Omental fat pad (tissue), 4 donors: ENCODE measurements around the gene PCSK9. TPM values are rescaled to one million over a fixed set of nuclear protein-coding genes. Genes with fewer than 3 reads are reported as not detected.

Experiments used
- ATAC-seq: fragments of 150-250 bp; one replicate; pipeline ENCODE4 v1.9.1; 2016; ENCODE audit warnings: mild to moderate bottlenecking, moderate library complexity; ENCODE audit not compliant: low FRiP score
- DNase-seq: peaks from one replicate; pipeline ENCODE4 v3.0.0-alpha.2; 2019; ENCODE audit warnings: low spot score
- total RNA-seq, 4 donors: library from RNA; depleted of rRNA; stranded (reverse); fragments of >200 nt; gene quantifications; one replicate each; pipeline ENCODE4 v1.1.0, GENCODE V29; 2016
- TF ChIP-seq, protein P1 (sequence below), 3 donors: fragments of 450-650 bp; IDR thresholded peaks; one replicate each; pipeline ENCODE4 v1.5.1; 2016 to 2017; ENCODE audit warnings: antibody characterized with exemption in 3 of 3, mild to moderate bottlenecking in 3 of 3, moderate library complexity in 2 of 3

Gene PCSK9
- total RNA-seq, 4 donors from 2014 or later, result 0.56 to 0.95 (median 0.80) TPM

DNA sequence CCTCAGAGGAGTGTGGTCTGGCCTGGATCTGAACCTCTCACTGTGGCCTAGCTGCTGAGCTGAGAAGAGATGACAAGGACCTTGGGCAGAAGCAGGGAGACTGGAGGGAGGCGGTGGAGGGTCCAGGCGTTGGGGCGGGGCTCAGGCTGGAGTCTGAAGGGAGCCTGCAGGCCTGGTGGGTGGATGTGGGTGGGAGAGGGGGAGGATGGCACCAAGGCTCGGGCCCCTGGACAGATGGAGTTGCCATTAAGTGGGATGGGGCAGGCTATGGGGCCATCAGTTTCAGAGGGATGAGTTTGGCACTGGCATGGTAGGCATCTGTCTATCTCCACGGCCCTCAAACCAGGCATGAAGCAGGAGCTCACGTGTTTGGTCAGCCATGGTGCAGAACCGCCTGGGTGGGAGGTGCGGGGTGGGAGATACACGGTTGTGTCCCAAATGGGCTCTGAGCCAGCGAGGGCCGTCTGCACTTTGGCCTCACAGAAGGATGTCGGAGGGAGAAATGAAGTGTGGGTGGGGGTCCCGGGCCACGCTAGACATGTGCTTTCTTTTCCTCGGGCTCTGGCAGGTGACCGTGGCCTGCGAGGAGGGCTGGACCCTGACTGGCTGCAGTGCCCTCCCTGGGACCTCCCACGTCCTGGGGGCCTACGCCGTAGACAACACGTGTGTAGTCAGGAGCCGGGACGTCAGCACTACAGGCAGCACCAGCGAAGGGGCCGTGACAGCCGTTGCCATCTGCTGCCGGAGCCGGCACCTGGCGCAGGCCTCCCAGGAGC lies 23.6 kb downstream of the PCSK9 start:
- no peak for ATAC-seq
- TF ChIP-seq, protein P1, sequence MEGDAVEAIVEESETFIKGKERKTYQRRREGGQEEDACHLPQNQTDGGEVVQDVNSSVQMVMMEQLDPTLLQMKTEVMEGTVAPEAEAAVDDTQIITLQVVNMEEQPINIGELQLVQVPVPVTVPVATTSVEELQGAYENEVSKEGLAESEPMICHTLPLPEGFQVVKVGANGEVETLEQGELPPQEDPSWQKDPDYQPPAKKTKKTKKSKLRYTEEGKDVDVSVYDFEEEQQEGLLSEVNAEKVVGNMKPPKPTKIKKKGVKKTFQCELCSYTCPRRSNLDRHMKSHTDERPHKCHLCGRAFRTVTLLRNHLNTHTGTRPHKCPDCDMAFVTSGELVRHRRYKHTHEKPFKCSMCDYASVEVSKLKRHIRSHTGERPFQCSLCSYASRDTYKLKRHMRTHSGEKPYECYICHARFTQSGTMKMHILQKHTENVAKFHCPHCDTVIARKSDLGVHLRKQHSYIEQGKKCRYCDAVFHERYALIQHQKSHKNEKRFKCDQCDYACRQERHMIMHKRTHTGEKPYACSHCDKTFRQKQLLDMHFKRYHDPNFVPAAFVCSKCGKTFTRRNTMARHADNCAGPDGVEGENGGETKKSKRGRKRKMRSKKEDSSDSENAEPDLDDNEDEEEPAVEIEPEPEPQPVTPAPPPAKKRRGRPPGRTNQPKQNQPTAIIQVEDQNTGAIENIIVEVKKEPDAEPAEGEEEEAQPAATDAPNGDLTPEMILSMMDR (IDR thresholded peaks at IDR 0.05), result no peak
- DNase-seq, result no peak

DNA sequence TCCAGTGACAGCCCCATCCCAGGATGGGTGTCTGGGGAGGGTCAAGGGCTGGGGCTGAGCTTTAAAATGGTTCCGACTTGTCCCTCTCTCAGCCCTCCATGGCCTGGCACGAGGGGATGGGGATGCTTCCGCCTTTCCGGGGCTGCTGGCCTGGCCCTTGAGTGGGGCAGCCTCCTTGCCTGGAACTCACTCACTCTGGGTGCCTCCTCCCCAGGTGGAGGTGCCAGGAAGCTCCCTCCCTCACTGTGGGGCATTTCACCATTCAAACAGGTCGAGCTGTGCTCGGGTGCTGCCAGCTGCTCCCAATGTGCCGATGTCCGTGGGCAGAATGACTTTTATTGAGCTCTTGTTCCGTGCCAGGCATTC lies 24.2 kb downstream of the PCSK9 start:
- DNase-seq (no peak), ATAC-seq (no peak)
- TF ChIP-seq, protein P1 (IDR thresholded peaks at IDR 0.05), result no peak

DNA sequence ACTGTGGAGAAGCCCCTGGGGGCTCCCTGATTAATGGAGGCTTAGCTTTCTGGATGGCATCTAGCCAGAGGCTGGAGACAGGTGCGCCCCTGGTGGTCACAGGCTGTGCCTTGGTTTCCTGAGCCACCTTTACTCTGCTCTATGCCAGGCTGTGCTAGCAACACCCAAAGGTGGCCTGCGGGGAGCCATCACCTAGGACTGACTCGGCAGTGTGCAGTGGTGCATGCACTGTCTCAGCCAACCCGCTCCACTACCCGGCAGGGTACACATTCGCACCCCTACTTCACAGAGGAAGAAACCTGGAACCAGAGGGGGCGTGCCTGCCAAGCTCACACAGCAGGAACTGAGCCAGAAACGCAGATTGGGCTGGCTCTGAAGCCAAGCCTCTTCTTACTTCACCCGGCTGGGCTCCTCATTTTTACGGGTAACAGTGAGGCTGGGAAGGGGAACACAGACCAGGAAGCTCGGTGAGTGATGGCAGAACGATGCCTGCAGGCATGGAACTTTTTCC lies 24.8 kb downstream of the PCSK9 start:
- DNase-seq (no peak), ATAC-seq (no peak)
- TF ChIP-seq, protein P1 (IDR thresholded peaks at IDR 0.05), result no peak

DNA sequence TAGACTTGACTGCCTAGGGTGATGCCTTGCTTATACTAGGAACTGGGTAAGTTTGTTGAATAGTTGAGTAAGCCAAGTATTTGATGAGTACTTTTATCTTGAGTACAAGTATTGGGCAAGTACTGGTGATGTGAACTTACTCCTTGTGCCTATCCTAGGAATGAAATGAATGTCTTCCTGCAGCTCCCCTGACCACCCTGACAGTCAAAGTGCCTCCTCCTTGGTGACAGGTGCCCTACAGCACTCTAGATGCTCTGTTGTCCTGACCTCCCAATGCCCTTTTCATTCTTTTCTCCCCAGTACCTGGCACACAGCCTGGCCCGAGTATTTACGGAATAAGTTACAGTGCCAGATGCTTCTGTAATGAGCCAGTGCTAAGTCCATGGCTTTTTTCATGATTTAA lies 25.5 kb downstream of the PCSK9 start:
- ATAC-seq, result peak; percentile 81
- TF ChIP-seq, protein P1 (IDR thresholded peaks at IDR 0.05), result no peak
- no peak for DNase-seq

DNA sequence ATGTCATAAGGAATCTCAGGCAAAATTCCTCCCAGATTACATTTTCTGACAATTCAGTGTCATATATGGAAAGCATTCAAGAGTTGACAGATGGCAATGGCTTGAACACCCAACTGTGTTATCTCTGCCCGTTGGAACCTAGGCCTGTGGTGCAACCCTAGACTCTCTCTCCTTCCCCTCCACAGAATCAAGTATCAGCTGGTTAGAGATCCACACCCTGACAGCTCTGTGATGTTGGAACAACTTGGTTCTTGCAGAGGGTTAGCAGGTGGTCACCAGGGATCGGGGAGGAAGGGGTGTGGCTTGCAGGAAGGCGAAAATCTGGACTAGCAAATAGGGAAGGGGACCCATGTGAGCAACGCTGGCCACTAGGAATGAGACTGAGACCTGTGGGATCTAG lies 26.3 kb downstream of the PCSK9 start:
- no peak for DNase-seq
- no peak for ATAC-seq
- TF ChIP-seq, protein P1 (IDR thresholded peaks at IDR 0.05), result no peak

DNA sequence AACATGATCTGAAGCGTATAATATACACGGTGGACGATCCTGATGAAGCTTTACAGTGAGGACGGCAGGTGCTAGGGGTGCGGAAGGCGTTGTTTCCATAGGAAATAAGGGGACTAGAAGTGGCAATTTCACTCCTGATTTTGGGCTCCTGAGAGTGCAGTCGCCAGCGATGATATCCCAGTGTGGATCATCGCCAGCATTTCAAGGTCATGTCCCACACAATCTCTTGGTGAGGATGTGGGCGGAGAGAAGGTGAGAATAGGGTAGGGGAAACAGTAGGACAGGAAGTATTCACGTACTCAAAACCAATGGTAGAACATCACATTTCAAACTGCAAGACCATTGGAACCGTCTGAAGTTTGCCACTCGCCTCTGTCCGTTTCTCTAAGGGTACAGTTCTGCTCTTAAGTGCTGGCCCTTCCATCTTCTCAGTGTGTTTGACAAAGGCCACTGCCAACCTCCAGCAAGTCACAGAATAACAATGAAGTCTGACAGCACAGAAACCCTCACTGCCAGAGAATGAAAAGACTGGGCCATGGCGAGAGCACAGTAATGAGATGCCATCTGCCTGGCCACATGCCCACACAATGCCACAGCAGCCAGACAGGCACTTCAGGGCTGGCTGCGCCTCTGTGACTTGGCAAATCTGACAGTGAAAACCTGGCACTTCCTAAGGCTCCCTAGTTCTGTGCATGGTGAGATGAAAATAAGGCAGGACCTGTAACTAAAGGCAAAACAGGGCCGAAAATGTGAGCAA lies 27.9 kb downstream of the PCSK9 start:
- DNase-seq, result no peak
- ATAC-seq, result no peak
- TF ChIP-seq, protein P1 (IDR thresholded peaks at IDR 0.05), result no peak
